Mucosa of descending colon (tissue), 3 donors: Measurements from ENCODE around the gene CEP63. TPM values are rescaled to one million over a fixed set of nuclear protein-coding genes. Genes with fewer than 3 reads are reported as not detected.

ENCODE experiments used
- ATAC-seq: fragments of 200-7000 bp; cut with Tn5 transposase; one replicate; pipeline ENCODE4 v1.9.1; 2020; ENCODE audit warnings: mild to moderate bottlenecking, moderate library complexity
- DNase-seq, 3 donors: peaks; one replicate each; pipeline ENCODE4 v3.0.0-alpha.2; 2020
- H3K36me3 ChIP-seq: fragments of 200-600 bp; one replicate; pipeline ENCODE4 v1.8.0; 2021; ENCODE audit warnings: low read depth, mild to moderate bottlenecking
- H3K4me1 ChIP-seq: fragments of 200-600 bp; one replicate; pipeline ENCODE4 v1.8.0; 2021; ENCODE audit warnings: low read depth, mild to moderate bottlenecking
- H3K4me3 ChIP-seq: fragments of 200-600 bp; one replicate; pipeline ENCODE4 v1.8.0; 2021; ENCODE audit warnings: mild to moderate bottlenecking
- H3K9me3 ChIP-seq: fragments of 200-600 bp; one replicate; pipeline ENCODE4 v1.8.0; 2021; ENCODE audit warnings: mild to moderate bottlenecking
- intact Hi-C, 2 donors: fragments of 100-400 bp; cut with DNase I in 1 of 2; cut with micrococcal nuclease in 1 of 2; formaldehyde crosslinking; loops; one replicate each; pipeline versions ENCODE4 v1.11.0 to v1.11.1; 2022; cut with DNase I, micrococcal nuclease
- total RNA-seq, 3 donors: library from RNA; stranded (reverse); fragmentation: NEBNext Ultra II Directional in 2 of 3; extraction: Animal tissue kit (Norgen Biotek cat#: 25700) in 2 of 3; gene quantifications; one replicate each; pipeline versions ENCODE4 v1.2.1 to v1.2.4, GENCODE V29; 2021 to 2023
- TF ChIP-seq, protein P1 (sequence below): fragments of 200-600 bp; IDR thresholded peaks from one replicate; pipeline ENCODE4 v1.8.0; 2022; ENCODE audit warnings: antibody characterized with exemption, mild to moderate bottlenecking
- donor health status: DM: no; HTN: no; CAD: no; lungs with moderate emphysema.
- donor health status: DM: no; HTN: no; CAD: no.
- donor health status: DM: no; HTN: yes; CAD: no.

The CEP63 gene
- total RNA-seq, 3 donors from 2014 or later = 19.8 to 34.2 (median 19.8) TPM

DNA sequence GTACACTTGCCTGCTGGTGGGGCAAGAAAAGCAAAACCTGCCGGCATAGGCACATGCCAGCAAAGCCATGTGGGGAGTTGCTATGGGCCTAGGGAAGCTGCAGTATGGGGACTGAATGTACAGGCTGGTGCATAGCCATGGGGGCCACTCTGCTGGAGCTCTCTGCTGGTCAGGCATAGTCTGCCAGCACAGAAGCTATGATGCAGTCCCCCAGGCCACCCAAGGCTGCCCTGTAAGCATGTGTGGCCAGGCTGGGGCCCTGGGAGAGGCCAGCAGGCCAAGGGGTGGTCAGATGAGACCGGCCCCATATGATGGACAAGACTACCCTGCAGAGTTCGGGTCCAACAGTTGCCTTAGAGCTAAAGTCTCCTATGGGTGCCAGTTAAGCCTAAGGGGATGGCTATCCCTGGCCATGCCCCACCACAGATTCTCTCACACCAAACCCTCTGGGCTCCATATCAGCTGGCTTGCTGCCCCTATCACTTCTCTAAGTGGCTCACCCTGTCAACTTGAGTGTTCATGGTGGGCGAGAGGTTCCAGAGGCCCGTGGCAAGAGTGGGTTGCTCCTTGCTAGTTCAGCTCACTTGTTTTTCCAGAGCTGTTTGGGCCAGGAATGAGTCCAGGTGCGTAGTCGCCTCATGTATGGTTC, 41.8 kb downstream of the CEP63 start:
- Histone ChIP-seq H3K4me1 (no peaks in the 10 kb centered on the region), H3K9me3 (peaks cover 31% of the 10 kb centered on the region), H3K36me3 (no peaks in the 10 kb centered on the region), H3K4me3 (no peak overlapping the region)
- ATAC-seq (no peak), DNase-seq (no peak)
- intact Hi-C loops = no loop called here
- TF ChIP-seq, protein P1, sequence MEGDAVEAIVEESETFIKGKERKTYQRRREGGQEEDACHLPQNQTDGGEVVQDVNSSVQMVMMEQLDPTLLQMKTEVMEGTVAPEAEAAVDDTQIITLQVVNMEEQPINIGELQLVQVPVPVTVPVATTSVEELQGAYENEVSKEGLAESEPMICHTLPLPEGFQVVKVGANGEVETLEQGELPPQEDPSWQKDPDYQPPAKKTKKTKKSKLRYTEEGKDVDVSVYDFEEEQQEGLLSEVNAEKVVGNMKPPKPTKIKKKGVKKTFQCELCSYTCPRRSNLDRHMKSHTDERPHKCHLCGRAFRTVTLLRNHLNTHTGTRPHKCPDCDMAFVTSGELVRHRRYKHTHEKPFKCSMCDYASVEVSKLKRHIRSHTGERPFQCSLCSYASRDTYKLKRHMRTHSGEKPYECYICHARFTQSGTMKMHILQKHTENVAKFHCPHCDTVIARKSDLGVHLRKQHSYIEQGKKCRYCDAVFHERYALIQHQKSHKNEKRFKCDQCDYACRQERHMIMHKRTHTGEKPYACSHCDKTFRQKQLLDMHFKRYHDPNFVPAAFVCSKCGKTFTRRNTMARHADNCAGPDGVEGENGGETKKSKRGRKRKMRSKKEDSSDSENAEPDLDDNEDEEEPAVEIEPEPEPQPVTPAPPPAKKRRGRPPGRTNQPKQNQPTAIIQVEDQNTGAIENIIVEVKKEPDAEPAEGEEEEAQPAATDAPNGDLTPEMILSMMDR = no peak

DNA sequence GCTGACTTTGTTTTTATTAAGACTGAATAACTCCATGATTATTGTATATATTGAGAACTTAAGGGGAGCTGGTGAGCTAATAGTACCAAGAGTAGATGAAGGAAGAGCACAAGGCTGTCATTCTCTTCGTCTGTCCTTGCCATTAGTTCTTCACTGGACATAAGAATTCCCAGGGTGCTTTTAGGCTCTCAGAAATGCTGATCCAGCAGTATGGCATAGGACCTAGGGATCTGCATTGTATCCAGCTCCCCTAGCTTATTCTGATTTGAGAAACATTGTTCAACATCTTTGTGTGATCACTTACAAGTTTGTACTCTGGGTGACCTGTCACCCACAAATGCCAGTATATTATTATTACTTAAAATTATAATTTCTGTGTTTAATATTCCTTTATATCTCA, 47.6 kb downstream of the CEP63 start:
- no peak for DNase-seq
- H3K9me3 ChIP-seq = no peaks in the 10 kb centered on the region
- intact Hi-C loops = no loop called here
- TF ChIP-seq, protein P1 = no peak
- peaks cover 5% of the 10 kb centered on the region for H3K36me3 ChIP-seq
- H3K4me3 ChIP-seq = no peak overlapping the region
- no peaks in the 10 kb centered on the region for H3K4me1 ChIP-seq
- ATAC-seq = no peak

DNA sequence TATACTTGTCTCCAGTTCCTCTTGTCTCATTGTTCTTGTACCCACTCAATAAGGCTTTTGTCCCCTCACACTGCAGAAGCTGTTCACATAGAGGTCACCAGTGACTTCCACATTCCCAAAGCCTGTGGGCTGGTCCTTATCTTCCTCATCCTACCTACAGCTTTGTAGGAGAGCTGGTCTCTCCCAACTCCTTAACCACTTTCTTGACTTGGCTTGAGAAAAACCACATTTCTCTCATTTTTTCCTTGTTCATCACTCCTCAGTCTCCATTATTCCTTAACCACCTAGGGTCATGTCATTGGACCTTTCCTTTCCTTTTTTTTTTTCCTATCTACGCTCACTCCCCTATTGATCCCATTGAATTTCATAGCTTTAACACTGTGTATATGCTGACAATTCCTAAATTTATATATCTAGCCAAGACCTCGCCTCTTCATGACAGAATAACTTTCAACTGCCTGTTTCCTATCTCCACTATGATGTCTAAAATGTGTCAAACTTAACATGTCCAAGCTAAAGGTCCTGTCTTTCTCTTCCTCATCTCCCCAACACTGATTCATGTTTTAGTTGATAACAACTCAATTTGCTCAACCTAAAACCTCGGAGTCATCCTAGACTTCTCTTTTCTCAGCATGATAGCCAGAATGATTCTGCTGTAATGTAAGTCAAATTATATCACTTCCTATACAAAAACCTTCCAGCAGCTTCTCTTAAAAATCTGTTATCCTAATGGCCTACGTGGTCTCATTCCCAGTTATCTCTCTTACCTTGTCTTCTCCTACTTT, 49.5 kb downstream of the CEP63 start:
- Histone ChIP-seq H3K36me3 (peaks cover 5% of the 10 kb centered on the region), H3K4me3 (no peak overlapping the region), H3K4me1 (no peaks in the 10 kb centered on the region), H3K9me3 (no peaks in the 10 kb centered on the region)
- ATAC-seq (no peak), DNase-seq (no peak)
- intact Hi-C loops = no loop called here
- TF ChIP-seq, protein P1 = no peak

DNA sequence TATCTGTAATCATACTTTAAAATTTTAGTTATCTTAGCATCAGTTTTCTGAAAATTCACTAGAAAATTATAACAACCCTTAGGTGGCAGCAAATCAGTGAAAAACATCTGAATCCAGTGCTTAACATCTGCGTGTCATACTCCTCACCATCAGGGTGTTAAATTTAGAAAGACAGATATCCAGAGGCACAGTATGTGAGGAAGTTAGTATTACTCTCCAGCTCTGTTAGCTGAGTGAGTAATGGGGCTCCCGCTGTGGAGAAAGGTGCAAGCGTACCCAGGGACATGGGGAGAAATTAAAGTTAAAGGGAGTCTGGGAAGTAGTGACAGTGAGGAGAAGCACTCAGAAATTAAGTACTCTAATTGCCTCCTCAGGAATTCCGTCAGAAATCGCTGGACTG, 50.9 kb downstream of the CEP63 start:
- Histone ChIP-seq H3K9me3 (no peaks in the 10 kb centered on the region), H3K36me3 (peaks cover 5% of the 10 kb centered on the region), H3K4me1 (no peaks in the 10 kb centered on the region), H3K4me3 (no peak overlapping the region)
- TF ChIP-seq, protein P1 = no peak
- DNase-seq = no peak
- no peak for ATAC-seq
- intact Hi-C loops = no loop called here

DNA sequence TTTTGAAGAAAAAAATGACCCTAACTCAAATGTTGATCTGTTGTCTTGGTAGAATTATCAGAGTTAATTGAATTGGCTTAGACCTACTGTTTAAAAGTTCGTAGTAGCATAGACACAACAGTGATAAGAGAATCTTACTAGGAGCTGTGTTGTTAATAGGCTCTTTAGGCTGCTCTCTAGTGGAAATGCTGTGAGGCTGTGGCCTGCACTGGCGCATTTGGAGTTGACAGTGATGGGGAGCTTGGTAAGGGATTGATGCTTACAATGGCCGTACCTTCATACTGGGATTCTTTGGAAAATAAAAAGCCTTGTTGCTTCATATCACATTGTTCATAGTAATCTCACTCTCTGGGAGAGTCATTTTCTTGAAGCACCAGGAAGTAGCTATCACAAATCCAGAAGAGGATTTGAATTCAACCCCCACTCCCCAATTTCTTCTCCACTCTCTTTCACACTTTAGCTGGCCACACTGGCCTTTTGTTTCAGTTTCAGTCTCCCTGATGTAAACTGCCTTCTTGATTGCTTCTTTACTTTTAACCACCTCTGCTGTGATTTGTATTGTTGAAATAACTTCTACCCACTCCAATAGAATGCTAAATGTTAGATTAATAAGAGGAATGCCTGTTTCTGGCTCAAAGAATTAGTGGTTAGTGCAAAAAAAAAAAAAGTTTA, 56.6 kb downstream of the CEP63 start:
- Histone ChIP-seq H3K36me3 (peaks cover 4% of the 10 kb centered on the region), H3K4me1 (no peaks in the 10 kb centered on the region), H3K9me3 (no peaks in the 10 kb centered on the region), H3K4me3 (no peak overlapping the region)
- TF ChIP-seq, protein P1 = no peak
- ATAC-seq (no peak), DNase-seq (no peak)
- intact Hi-C loops = no loop called here
